Chondrocyte (in vitro differentiated cells): Measurements from ENCODE around the gene CDH18. TPM values are rescaled to one million over a fixed set of nuclear protein-coding genes. Genes with fewer than 3 reads are reported as not detected.

Experiments used
- DNase-seq: peaks from one replicate; pipeline ENCODE4 v3.0.0; 2021; ENCODE audit warnings: mixed read lengths, low spot score
- H3K27ac Mint-ChIP-seq: one replicate; pipeline ENCODE4 v1.8.0; 2021; ENCODE audit warnings: mild to moderate bottlenecking, moderate library complexity, mixed read lengths; ENCODE audit not compliant: unreplicated experiment
- H3K27me3 Mint-ChIP-seq: 2 replicates; pipeline ENCODE4 v1.8.0; 2021; ENCODE audit warnings: low read depth, mixed read lengths
- H3K36me3 Mint-ChIP-seq: 2 replicates; pipeline ENCODE4 v1.8.0; 2021; ENCODE audit warnings: low read depth, mixed read lengths
- H3K4me1 Mint-ChIP-seq: 2 replicates; pipeline ENCODE4 v1.8.0; 2021; ENCODE audit warnings: low read depth, mild to moderate bottlenecking, mixed read lengths
- H3K4me3 Mint-ChIP-seq: one replicate; pipeline ENCODE4 v1.8.0; 2021; ENCODE audit warnings: mild to moderate bottlenecking, moderate library complexity, mixed read lengths; ENCODE audit not compliant: unreplicated experiment
- H3K9me3 Mint-ChIP-seq: 2 replicates; pipeline ENCODE4 v1.8.0; 2021; ENCODE audit warnings: low read depth, mixed read lengths
- CTCF ChIP-seq: fragments of 200-600 bp; sonication (generic); IDR thresholded peaks from 2 replicates; pipeline ENCODE4 v1.5.0; 2021; ENCODE audit warnings: antibody characterized with exemption, mild to moderate bottlenecking, moderate library complexity
- total RNA-seq: library from RNA; stranded (reverse); gene quantifications from 3 replicates; pipeline ENCODE4 v1.2.1, GENCODE V29; 2021

The CDH18 gene
- total RNA-seq, 1 donor from 2014 or later: not detected

- Mint-ChIP-seq H3K4me1 (no peaks in the 10 kb centered on the region), H3K27ac (no peak overlapping the region), H3K4me3 (no peak overlapping the region), H3K27me3 (peaks cover 2% of the 10 kb centered on the region), H3K36me3 (no peaks in the 10 kb centered on the region), H3K9me3 (no peaks in the 10 kb centered on the region)
- no peak for DNase-seq
- no peak for TF ChIP-seq CTCF
These were observed 259.4 kb downstream of the CDH18 start for GRCh38 chr5:19728571-19728970.

DNA sequence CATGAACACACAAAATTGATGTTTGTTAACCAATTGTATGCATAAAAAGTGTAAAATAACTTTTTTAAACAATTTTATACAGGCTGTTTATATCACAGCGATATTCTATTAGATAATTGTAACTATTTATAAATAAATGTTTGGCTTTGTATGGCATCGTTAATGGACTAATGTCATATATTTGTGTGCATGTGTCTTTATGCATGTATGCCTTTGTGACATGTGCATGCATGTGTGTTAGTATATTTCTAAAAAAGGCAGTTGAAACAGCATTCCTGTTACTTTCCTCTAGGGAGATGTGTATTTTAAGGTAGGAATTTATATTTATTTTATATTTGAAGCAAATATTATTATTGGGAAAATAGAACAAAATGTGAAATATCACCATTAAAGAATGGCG, 268.9 kb downstream of the CDH18 start:
- no peak for DNase-seq
- H3K9me3 Mint-ChIP-seq: no peaks in the 10 kb centered on the region
- H3K27me3 Mint-ChIP-seq: peaks cover 3% of the 10 kb centered on the region
- no peak for TF ChIP-seq CTCF
- no peaks in the 10 kb centered on the region for H3K4me1 Mint-ChIP-seq
- no peaks in the 10 kb centered on the region for H3K36me3 Mint-ChIP-seq
- H3K27ac Mint-ChIP-seq: no peak overlapping the region
- no peak overlapping the region for H3K4me3 Mint-ChIP-seq

DNA sequence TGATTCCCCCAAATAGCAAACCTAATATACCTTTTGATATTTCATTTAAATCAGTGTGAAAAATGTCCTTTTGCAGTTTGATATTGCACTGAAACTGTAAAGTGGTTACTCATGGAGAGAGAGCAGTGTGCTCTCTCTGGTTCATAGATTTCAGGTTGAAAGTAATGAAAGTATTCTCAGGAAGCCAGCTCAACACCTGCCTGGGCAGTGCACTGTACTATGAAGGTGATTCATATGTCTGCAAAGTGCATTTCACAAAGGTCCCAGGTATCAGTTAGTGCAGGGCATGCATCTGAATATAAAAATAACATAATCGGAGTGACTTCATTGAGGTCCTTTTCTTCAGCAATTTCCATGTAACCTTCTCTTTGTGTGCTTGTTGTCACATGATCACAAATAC, 274.3 kb downstream of the CDH18 start:
- no peak for TF ChIP-seq CTCF
- H3K4me3 Mint-ChIP-seq: no peak overlapping the region

DNA sequence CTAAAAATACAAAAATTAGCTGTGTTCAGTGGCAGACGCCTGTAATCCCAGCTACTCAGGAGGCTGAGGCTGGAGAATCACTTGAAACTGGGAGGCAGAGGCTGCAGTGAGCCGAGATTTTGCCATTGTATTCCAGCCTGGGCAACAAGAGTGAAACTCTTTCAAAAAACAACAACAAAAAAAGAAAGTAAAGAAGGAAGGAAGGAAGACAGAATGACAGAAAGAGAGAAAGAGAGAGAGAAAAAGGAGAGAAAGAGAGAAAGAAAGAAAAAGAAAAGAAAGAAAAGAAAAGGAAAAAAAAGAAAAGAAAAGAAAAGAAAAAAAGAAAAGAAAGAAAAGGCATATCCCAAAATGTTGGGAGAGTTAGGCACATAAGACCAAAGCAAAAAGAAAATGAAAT, 278.6 kb downstream of the CDH18 start:
- Mint-ChIP-seq H3K27ac (no peak overlapping the region), H3K9me3 (peaks cover 14% of the 10 kb centered on the region), H3K4me1 (no peaks in the 10 kb centered on the region), H3K27me3 (no peaks in the 10 kb centered on the region), H3K36me3 (no peaks in the 10 kb centered on the region), H3K4me3 (no peak overlapping the region)
- no peak for TF ChIP-seq CTCF
- DNase-seq: no peak

More for the DNA sequence above, 274.3 kb downstream of the CDH18 start:
- peaks cover 2% of the 10 kb centered on the region for H3K9me3 Mint-ChIP-seq
- DNase-seq: no peak
- H3K4me1 Mint-ChIP-seq: no peaks in the 10 kb centered on the region
- no peaks in the 10 kb centered on the region for H3K27me3 Mint-ChIP-seq
- H3K36me3 Mint-ChIP-seq: no peaks in the 10 kb centered on the region
- H3K27ac Mint-ChIP-seq: no peak overlapping the region

DNA sequence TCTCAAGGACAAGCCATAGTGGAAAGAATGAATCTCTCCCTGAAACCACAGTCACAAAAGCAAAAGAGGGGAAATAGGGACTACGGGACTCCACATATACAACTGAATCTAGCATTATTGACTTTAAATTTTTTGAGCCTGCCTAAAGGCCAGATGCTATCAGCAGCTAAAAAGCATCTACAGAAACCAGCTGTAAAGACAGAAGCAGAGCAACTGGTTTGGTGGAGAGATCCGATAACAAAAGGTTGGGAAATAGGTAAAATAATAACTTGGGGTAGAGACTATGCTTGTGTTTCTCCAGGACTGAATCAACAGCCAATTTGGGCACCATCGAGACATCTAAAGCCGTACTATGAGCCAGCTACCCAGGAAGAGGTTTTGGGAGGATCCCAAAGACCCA, 281.2 kb downstream of the CDH18 start:
- no peak for TF ChIP-seq CTCF
- Mint-ChIP-seq H3K4me3 (no peak overlapping the region), H3K36me3 (no peaks in the 10 kb centered on the region), H3K9me3 (peaks cover 17% of the 10 kb centered on the region), H3K27ac (no peak overlapping the region), H3K4me1 (no peaks in the 10 kb centered on the region), H3K27me3 (no peaks in the 10 kb centered on the region)
- DNase-seq: no peak
